Measurements from ENCODE around the gene JOSD2. TPM values are rescaled to one million over a fixed set of nuclear protein-coding genes. Genes with fewer than 3 reads are reported as not detected.

The JOSD2 gene
- total RNA-seq, 1 experiment from 2014 or later, result 4.9 TPM

- H3K4me3 ChIP-seq (ENCODE audit: insufficient read depth, low read depth, low read length), result no peak overlapping the region
- H3K36me3 ChIP-seq (replicated peaks; ENCODE audit: control insufficient read depth, insufficient read depth, low read length), result no peaks in the 10 kb centered on the region
- no peaks in the 10 kb centered on the region; the same call in 1 of the 2 replicates for H3K27me3 ChIP-seq (ENCODE audit: control insufficient read depth, insufficient read depth, low read length)
- peak; percentile 33 for DNase-seq
These were observed 2.2 kb upstream of the JOSD2 start for GRCh38 chr19:50512999-50513745.

- H3K27me3 ChIP-seq (ENCODE audit: control insufficient read depth, insufficient read depth, low read length), result no peaks in the 10 kb centered on the region; the same call in 1 of the 2 replicates
- DNase-seq, result peak; percentile 58
- no peaks in the 10 kb centered on the region for H3K36me3 ChIP-seq (replicated peaks; ENCODE audit: control insufficient read depth, insufficient read depth, low read length)
- no peak overlapping the region for H3K4me3 ChIP-seq (ENCODE audit: insufficient read depth, low read depth, low read length)
These were observed 1.4 kb upstream of the JOSD2 start for GRCh38 chr19:50512112-50512998.

GRCh38 chr19:50510700-50511068 lies 307 bp downstream of the JOSD2 start:
- Histone ChIP-seq H3K27me3 (ENCODE audit: control insufficient read depth, insufficient read depth, low read length) (no peaks in the 10 kb centered on the region; the same call in 1 of the 2 replicates), H3K36me3 (replicated peaks; ENCODE audit: control insufficient read depth, insufficient read depth, low read length) (no peaks in the 10 kb centered on the region), H3K4me3 (ENCODE audit: insufficient read depth, low read depth, low read length) (peak overlapping the region; percentile 59)
- peak; percentile 97 for DNase-seq

DNA sequence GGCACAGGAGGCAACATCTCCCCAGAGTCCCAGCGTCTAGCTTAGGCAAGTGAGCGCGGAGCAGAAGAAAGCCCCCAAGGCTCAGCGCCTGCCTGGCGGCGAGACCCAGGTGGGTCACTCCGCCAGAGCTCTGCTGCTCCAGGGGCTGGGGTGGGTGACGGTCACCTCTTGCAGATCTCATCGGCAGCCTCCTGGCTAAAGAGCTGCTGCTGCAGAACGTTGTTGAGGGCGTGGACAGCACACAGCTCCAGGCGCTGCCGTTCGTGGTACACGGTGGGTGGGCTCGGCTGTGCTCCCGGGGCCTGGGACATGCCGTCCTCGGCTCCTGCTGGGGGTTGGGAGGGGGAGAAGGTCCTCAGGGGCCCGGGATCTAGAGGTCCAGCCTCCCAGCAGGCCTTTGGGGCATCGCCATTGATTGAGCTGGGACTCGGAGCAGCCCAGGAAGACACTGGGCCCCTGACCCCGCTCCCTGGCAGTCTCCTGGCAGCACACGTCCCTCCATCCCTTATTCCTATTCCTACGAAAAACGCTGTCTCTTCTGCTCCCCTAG lies 795 bp downstream of the JOSD2 start:
- DNase-seq, result no peak
- peak overlapping the region; percentile 59; the same call in 1 of the 2 replicates for H3K4me3 ChIP-seq (ENCODE audit: insufficient read depth, low read depth, low read length)
- no peaks in the 10 kb centered on the region for H3K36me3 ChIP-seq (replicated peaks; ENCODE audit: control insufficient read depth, insufficient read depth, low read length)
- no peaks in the 10 kb centered on the region; the same call in 1 of the 2 replicates for H3K27me3 ChIP-seq (ENCODE audit: control insufficient read depth, insufficient read depth, low read length)

DNA sequence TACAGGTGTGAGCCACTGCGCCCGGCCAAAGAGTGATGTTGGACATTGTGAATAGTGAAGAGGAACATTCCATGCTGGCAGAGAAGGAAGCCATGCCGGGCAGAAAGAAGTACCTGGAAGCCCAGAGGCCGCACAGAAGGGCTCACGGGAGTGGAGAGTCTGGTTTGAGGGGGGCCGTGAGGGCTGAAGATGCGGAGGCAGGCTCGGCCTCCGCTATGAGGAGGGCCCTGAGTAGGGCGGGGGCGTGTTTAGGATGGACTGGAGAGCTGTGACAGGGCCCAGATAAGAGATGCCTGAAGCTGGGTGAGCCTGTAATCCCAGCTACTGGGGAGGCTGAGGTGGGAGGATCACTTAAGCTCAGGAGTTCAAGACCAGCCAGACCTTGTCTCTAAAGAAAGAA lies 1.6 kb downstream of the JOSD2 start:
- Histone ChIP-seq H3K4me3 (ENCODE audit: insufficient read depth, low read depth, low read length) (no peak overlapping the region), H3K36me3 (replicated peaks; ENCODE audit: control insufficient read depth, insufficient read depth, low read length) (no peaks in the 10 kb centered on the region), H3K27me3 (ENCODE audit: control insufficient read depth, insufficient read depth, low read length) (no peaks in the 10 kb centered on the region)
- DNase-seq, result no peak

DNA sequence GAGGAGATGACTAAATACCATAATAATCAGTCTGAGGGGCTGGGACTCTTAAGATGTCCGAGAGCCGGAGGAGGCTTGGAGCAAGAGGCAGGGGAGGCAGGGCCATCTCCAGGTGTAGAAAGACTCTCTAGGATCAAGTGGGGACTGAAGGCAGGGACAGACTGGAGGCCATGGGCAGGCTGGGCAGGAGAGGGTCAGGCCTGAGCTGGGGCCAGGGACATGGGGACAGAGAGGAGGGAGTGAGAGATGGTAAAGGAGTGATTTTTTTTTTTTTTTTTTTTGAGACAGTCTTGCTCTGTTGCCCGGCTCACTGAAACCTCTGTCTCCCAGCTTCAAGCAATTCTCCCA lies 2.2 kb downstream of the JOSD2 start:
- Histone ChIP-seq H3K27me3 (ENCODE audit: control insufficient read depth, insufficient read depth, low read length) (no peaks in the 10 kb centered on the region), H3K36me3 (replicated peaks; ENCODE audit: control insufficient read depth, insufficient read depth, low read length) (no peaks in the 10 kb centered on the region), H3K4me3 (ENCODE audit: insufficient read depth, low read depth, low read length) (no peak overlapping the region)
- no peak for DNase-seq

DNA sequence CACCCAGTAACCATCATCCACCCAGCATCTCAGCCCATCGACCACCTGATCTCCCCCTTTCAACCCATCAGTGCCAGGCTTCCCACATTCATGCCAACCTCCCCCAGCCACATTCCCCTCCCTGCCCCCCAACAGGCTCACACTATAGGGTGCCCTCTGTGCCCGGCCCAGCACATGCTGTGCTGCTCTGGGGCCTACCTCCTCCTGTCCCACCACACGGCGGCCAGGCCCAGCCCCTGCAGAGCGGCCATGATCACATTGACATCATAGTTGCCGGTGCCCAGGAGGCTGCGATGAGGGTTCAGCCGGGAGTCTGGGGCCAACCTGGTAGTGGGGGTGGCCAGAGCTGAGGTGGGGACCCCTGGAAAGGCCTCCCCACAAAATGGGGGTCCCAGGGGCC lies 3.6 kb downstream of the JOSD2 start:
- Histone ChIP-seq H3K27me3 (ENCODE audit: control insufficient read depth, insufficient read depth, low read length) (no peaks in the 10 kb centered on the region), H3K4me3 (ENCODE audit: insufficient read depth, low read depth, low read length) (no peak overlapping the region), H3K36me3 (replicated peaks; ENCODE audit: control insufficient read depth, insufficient read depth, low read length) (no peaks in the 10 kb centered on the region)
- DNase-seq, result no peak

DNA sequence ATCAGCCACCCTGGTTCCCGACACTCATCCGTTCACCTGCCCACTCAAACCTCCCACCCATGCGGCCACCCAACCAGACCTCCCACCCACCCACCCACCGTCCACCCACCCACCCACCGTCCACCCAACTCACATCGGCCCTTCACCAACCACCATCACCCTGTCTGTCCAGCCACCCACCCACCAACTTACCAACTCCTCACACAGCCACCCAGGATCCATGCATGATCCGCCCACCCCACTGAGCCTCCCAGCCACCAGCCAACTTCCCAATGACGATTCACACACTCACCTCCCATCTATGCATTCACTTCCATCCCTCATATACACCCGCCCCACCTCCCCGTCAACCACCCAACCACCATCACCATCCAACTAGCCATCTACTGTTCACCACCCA lies 4.3 kb downstream of the JOSD2 start:
- no peak overlapping the region for H3K4me3 ChIP-seq (ENCODE audit: insufficient read depth, low read depth, low read length)
- no peaks in the 10 kb centered on the region for H3K27me3 ChIP-seq (ENCODE audit: control insufficient read depth, insufficient read depth, low read length)
- no peaks in the 10 kb centered on the region for H3K36me3 ChIP-seq (replicated peaks; ENCODE audit: control insufficient read depth, insufficient read depth, low read length)
- DNase-seq, result no peak

- Histone ChIP-seq H3K36me3 (replicated peaks; ENCODE audit: control insufficient read depth, insufficient read depth, low read length) (no peaks in the 10 kb centered on the region), H3K4me3 (ENCODE audit: insufficient read depth, low read depth, low read length) (no peak overlapping the region)
- peak; percentile 51 for DNase-seq
These were observed 5.0 kb downstream of the JOSD2 start for GRCh38 chr19:50505856-50506611.

GRCh38 chr19:50501568-50502475 lies 9.2 kb downstream of the JOSD2 start:
- Histone ChIP-seq H3K27me3 (ENCODE audit: control insufficient read depth, insufficient read depth, low read length) (peaks cover 34% of the 10 kb centered on the region), H3K36me3 (replicated peaks; ENCODE audit: control insufficient read depth, insufficient read depth, low read length) (no peaks in the 10 kb centered on the region), H3K4me3 (ENCODE audit: insufficient read depth, low read depth, low read length) (no peak overlapping the region)
- no peak for DNase-seq

More at GRCh38 chr19:50505856-50506611, 5.0 kb downstream of the JOSD2 start:
- 0 out of 2 replicates have a peak, but pooled peaks cover under 1% of the 10 kb centered on the region for H3K27me3 ChIP-seq (ENCODE audit: control insufficient read depth, insufficient read depth, low read length)

GRCh38 chr19:50501186-50501567 lies 9.8 kb downstream of the JOSD2 start:
- H3K27me3 ChIP-seq (ENCODE audit: control insufficient read depth, insufficient read depth, low read length), result peaks cover 35% of the 10 kb centered on the region
- H3K36me3 ChIP-seq (replicated peaks; ENCODE audit: control insufficient read depth, insufficient read depth, low read length), result no peaks in the 10 kb centered on the region
- no peak overlapping the region for H3K4me3 ChIP-seq (ENCODE audit: insufficient read depth, low read depth, low read length)
- no peak for DNase-seq

DNA sequence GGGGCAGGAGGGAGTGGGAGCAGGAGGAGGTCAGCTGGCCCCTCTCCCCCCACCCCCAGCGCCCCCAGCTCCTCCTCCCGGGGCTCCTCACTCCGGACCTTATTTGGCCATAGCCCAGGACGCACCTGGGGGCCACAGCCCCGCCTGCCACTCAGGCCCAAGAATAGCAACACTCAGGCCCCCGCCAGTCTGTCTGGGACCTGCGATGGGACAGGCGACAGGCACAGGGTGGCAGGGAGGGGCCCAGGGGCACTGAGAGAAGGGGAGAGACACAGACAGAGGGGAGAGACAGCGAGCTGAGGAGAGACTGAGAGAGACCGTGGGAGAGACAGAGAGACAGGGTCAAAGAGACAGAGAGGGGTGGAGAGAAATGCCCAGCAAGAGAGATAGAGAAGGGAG lies 10.2 kb downstream of the JOSD2 start:
- H3K4me3 ChIP-seq (ENCODE audit: insufficient read depth, low read depth, low read length), result no peak overlapping the region
- no peak for DNase-seq
- no peaks in the 10 kb centered on the region for H3K36me3 ChIP-seq (replicated peaks; ENCODE audit: control insufficient read depth, insufficient read depth, low read length)
- peaks cover 35% of the 10 kb centered on the region for H3K27me3 ChIP-seq (ENCODE audit: control insufficient read depth, insufficient read depth, low read length)

- H3K27me3 ChIP-seq (ENCODE audit: control insufficient read depth, insufficient read depth, low read length), result peaks cover 35% of the 10 kb centered on the region
These were observed 10.8 kb downstream of the JOSD2 start for GRCh38 chr19:50500060-50500752.

More at GRCh38 chr19:50500060-50500752, 10.8 kb downstream of the JOSD2 start:
- Histone ChIP-seq H3K36me3 (replicated peaks; ENCODE audit: control insufficient read depth, insufficient read depth, low read length) (no peaks in the 10 kb centered on the region), H3K4me3 (ENCODE audit: insufficient read depth, low read depth, low read length) (peak overlapping the region; percentile 18; the same call in 1 of the 2 replicates)
- DNase-seq, result peak; percentile 88
